Measurements from ENCODE around the gene PCBP2.

Gene PCBP2

DNA sequence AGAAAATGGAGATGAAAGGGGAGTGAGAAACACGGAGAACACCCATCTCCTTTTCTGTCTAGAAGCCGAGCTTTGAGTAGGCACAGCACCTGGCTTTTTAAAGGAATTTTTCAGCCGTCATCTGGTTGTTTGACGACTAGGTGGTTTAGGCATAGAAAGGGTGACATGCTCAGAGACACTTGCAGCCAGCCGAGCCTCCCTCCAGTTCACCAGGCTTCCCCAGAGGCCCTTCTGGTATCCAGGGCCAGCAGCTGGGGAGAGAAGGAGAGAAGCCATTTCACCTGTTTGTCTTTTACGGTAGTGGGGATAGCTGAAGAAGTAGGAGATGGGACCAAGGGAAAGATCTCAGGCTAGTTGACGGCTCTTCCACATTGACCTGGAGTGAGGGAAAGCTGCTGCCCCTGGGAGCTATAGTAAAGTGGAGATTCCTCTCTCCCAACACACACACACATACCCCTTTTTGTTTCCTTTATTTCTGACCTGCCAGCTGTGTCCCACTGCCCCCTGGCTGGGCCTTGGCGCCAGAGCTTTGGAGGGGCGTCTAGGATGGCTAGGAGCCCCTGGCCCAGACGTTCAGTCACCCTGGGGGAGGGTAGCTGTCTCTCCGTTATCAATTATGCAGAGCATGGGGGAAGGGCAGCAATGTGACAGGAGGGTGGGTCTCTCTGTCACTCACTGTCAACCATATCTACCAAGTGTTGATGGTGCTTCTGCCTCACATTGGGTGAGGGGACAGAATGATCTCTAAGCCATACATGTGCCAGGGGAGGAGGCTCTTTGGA, 41.9 kb downstream of the PCBP2 start:
- Mint-ChIP-seq H3K27me3 (no peaks in the 10 kb centered on the region), H3K27ac (ENCODE audit: low read depth) (peak overlapping the region; percentile 93), H3K36me3 (ENCODE audit: insufficient read depth) (peaks cover 17% of the 10 kb centered on the region), H3K4me1 (peaks cover 37% of the 10 kb centered on the region), H3K9me3 (no peaks in the 10 kb centered on the region), H3K4me3 (peak overlapping the region; percentile 82)
- ATAC-seq (replicated peaks; ENCODE audit: extremely low read depth, poor library complexity, severe bottlenecking), result peak; percentile 10
- no peak for DNase-seq (ENCODE audit: low spot score in 2 of 2)

DNA sequence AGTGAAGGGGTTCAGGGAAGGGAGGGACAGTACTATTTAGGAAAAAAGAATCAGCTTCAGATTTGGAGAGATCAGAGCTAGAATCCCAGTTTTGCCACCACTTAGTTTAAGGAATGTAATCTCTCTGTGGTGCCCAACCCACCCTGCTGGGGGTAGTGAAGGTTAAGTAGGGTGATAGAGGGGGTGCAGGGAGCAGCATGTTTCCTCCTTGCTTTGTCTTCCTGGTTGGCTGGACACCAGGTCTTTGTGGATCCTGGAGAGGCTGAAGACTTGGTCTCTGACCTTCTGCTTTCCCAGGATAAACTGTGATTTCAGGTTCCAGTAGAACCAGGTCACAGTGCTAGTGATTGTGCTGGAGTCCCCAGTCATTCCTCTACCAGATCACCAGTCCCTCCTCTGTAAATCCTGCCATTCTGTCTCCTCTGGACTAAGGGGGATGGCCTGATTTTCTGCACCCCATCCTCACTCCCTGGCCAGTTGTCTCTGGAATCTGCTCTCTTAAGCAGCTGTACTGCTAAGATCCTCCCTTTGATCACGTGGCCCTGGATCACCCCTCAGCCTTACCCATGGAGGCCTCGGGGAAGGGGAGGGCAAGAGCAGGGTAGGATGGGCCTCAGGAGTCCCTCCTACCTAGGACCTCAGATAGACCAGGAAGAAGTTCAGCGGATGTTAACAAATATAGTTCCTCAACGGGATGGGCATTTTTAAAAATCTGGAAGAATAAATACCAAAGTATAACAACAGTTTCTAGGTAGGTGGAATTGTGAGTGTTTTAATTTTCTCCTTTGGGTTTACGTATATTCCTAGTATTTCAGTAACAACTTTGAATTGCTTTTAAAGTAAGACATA, 44.2 kb downstream of the PCBP2 start:
- ATAC-seq (replicated peaks; ENCODE audit: extremely low read depth, poor library complexity, severe bottlenecking), result no peak
- Mint-ChIP-seq H3K4me3 (no peak overlapping the region), H3K36me3 (ENCODE audit: insufficient read depth) (peaks cover 23% of the 10 kb centered on the region), H3K9me3 (no peaks in the 10 kb centered on the region), H3K27ac (ENCODE audit: low read depth) (no peak overlapping the region), H3K4me1 (peaks cover 51% of the 10 kb centered on the region), H3K27me3 (no peaks in the 10 kb centered on the region)
- no peak for DNase-seq (ENCODE audit: low spot score in 2 of 2)

DNA sequence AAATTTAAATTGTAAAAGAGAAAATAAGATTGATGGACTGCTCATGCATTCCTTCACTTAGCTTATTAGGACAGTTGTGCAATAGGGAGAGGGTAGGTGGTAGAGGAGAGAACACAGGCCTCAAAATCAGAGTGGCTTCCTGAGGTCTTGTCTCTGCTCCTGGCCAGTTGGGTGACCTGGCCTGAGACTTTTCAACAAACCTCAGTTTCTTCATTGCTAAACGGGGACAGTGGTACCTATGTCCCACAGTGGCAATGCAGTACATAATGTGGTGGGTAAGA, 44.8 kb downstream of the PCBP2 start:
- H3K9me3 Mint-ChIP-seq, result no peaks in the 10 kb centered on the region

DNA sequence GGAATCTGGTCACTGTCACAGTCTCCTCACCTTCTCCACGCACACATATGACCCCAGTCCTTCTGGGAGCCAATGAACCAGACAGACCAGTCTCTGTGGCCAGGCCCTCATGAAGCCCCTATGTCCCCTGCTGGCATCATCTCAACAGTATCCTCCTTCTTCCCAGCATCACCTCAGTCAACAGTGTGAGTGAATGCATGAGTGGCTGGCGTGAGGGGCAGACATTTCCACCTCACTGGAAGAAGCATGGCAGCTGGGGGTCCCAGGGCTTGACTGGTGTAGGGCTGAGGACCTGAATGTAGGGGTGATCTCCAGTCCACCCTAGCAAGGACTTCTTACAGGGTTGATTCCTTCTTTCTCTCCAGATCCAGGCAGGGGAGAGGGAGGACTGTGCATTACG, 45.6 kb downstream of the PCBP2 start:
- Mint-ChIP-seq H3K4me1 (peaks cover 51% of the 10 kb centered on the region), H3K36me3 (ENCODE audit: insufficient read depth) (peaks cover 24% of the 10 kb centered on the region), H3K9me3 (no peaks in the 10 kb centered on the region), H3K4me3 (peak overlapping the region; percentile 91), H3K27ac (ENCODE audit: low read depth) (no peak overlapping the region), H3K27me3 (no peaks in the 10 kb centered on the region)
- no peak for ATAC-seq (replicated peaks; ENCODE audit: extremely low read depth, poor library complexity, severe bottlenecking)
- DNase-seq (ENCODE audit: low spot score in 2 of 2), result no peak

More for the DNA sequence above, 44.8 kb downstream of the PCBP2 start:
- DNase-seq (ENCODE audit: low spot score in 2 of 2) (no peak), ATAC-seq (replicated peaks; ENCODE audit: extremely low read depth, poor library complexity, severe bottlenecking) (no peak)
- Mint-ChIP-seq H3K36me3 (ENCODE audit: insufficient read depth) (peaks cover 24% of the 10 kb centered on the region), H3K27ac (ENCODE audit: low read depth) (no peak overlapping the region), H3K27me3 (no peaks in the 10 kb centered on the region), H3K4me1 (peaks cover 51% of the 10 kb centered on the region), H3K4me3 (no peak overlapping the region)

DNA sequence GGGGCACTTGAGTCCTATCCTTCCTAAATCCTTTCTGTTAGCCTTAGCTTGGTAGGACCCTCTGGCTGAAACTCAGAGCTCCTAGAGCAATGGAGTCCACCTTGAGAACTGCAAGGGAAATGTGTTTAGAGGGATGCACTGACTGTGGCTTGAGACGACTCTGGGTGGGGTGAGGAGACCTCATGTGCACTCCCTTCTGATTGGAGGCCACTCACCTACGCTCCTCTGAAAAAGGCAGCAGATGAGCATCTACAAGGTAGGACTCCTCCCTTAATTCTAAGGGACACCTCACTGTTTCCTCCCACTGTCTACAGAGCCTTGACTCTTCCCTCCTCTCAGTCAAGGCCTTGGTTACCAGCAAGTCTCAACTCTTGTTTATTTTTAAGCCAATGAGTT, 46.3 kb downstream of the PCBP2 start:
- H3K27me3 Mint-ChIP-seq, result no peaks in the 10 kb centered on the region
- H3K4me3 Mint-ChIP-seq, result peak overlapping the region; percentile 91
- ATAC-seq (replicated peaks; ENCODE audit: extremely low read depth, poor library complexity, severe bottlenecking) (no peak), DNase-seq (ENCODE audit: low spot score in 2 of 2) (no peak)
- H3K36me3 Mint-ChIP-seq (ENCODE audit: insufficient read depth), result peaks cover 22% of the 10 kb centered on the region
- no peaks in the 10 kb centered on the region for H3K9me3 Mint-ChIP-seq
- H3K27ac Mint-ChIP-seq (ENCODE audit: low read depth), result peak overlapping the region; percentile 94
- H3K4me1 Mint-ChIP-seq, result peaks cover 46% of the 10 kb centered on the region

DNA sequence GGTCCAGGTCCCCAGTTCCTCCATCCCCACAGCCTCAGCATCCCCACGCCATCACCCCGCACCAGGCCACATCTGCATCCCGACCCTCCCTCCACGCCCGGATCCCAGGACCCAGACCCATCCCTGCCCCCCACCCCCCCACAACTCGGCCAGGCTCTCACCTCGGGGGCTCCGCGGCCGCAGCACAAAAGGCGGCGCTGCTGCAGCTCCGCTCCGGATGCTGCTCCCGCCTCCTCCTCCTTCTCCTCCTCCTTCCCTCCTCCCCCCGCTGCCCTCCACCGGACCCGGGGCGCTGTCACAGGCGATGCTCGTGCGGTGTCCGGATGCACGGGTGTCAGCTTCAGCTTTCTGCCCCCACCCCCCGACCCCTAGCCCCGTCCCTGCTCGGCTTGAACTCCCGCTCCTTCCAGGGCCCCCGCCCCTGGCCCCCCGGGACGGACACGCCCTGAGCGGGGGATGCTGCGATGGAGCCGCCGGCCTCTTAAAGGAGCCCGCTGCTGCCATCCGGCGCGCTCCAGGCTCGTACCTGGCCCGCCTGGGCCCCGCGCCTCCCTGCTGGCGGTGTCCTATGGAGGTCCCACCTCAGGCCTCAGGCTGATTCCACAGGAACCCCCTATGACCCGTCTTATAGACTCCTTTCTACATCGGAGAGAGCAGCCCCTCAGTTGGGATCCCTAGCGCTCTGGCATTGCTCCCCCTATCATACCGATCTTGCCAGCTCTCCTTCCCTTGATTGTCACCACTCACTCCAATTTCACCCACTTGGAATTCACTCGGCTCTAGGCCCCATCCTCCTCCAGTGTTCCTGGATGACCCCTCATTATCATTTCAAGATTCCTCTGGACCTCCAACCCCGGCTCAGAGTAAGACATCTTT, 47.6 kb downstream of the PCBP2 start, which contains the start of gene MAP3K12:
Gene MAP3K12 (minus strand): TSS at position 193 of the 876 bp plus-strand sequence. CDS start 12,067 bp downstream, outside the sequence.
- Mint-ChIP-seq H3K4me1 (peaks cover 37% of the 10 kb centered on the region), H3K27me3 (no peaks in the 10 kb centered on the region), H3K36me3 (ENCODE audit: insufficient read depth) (peaks cover 14% of the 10 kb centered on the region), H3K9me3 (no peaks in the 10 kb centered on the region), H3K4me3 (peak within 1 kb of the TSS; percentile 91), H3K27ac (ENCODE audit: low read depth) (peak within 1 kb of the TSS; percentile 94)
- DNase-seq (ENCODE audit: low spot score in 2 of 2) (peak in 1 of 2 donors; percentile 36), ATAC-seq (replicated peaks; ENCODE audit: extremely low read depth, poor library complexity, severe bottlenecking) (no peak)

DNA sequence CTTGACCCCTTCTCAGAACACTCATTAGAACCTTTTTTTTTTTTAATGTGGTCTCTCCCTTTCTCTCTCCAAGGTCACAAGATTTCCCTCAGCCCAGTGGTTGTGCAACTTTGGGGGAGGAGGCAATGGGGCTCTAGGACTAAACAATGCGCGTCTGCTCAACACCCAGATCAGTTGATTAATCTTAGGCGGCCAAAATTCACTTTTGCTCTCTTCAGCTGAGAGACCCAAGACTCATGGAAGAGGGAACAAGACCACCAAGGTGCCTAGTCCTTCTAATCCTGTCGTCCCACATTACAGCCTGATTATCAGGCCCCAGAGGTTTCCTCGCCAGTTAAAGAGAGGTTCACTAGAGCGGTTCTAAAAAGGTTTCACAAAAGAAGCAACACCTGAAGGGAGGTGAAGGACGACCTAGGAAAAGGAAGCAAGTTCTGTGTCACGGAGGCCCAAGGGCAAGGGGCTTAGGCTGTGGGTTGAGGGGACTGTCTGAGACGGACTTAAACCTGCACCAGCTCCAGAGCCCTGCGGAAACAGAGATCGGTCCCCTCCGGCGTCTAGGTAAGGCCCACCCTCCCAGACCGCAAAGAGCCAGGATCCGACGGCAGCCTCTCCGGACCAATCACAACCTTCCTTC, 48.4 kb downstream of the PCBP2 start:
- peaks cover 43% of the 10 kb centered on the region for H3K4me1 Mint-ChIP-seq
- ATAC-seq (replicated peaks; ENCODE audit: extremely low read depth, poor library complexity, severe bottlenecking) (no peak), DNase-seq (ENCODE audit: low spot score in 2 of 2) (no peak)
- peak overlapping the region; percentile 94 for H3K27ac Mint-ChIP-seq (ENCODE audit: low read depth)
- no peaks in the 10 kb centered on the region for H3K27me3 Mint-ChIP-seq
- no peaks in the 10 kb centered on the region for H3K9me3 Mint-ChIP-seq
- H3K4me3 Mint-ChIP-seq, result peak overlapping the region; percentile 91
- peaks cover 14% of the 10 kb centered on the region for H3K36me3 Mint-ChIP-seq (ENCODE audit: insufficient read depth)

DNA sequence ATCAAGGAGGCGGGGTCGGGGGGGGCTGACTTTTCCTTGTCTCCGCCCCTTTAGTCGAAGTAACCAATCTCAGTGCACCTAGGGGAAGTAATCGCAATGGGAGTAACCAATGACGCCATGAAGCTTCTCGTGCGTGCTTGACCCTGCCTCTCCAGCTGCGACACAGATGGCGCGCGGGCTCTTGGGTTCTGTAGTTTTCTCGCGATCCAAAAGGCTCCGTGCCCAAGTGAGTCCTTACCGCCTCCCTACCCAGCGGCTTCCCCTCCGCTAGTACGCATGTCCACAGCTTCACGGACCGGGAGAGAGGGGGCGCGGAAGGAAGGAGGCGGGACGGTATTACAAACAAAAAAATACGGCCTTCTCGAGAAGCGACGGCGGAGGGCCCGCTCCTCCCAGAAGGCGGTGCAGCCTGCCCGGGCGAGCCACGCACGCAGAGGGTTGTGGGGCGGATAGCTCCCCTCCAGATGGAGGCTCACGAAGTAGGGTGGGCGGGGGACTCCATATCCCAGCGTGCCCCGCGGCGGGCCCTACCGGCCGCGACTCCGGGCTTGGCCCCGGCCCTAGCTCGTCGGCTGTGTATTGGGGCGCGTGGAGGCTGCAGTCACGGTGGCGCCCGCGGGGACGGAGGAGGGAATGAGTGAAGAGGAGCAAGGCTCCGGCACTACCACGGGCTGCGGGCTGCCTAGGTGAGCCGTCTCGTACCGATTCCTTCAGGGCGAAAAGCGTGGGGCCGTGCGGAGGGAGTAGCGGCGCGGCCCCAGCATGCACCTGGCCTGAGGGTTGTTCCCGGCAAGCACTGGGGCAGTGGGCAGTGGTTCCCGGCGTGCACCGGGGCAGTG, 49.1 kb downstream of the PCBP2 start, which contains the start of gene TARBP2:
Gene TARBP2 (plus strand): TSS at position 508 of the 839 bp plus-strand sequence. CDS start 126 bp downstream, at position 634.
- peak within 1 kb of the TSS; percentile 94 for H3K27ac Mint-ChIP-seq (ENCODE audit: low read depth)

DNA sequence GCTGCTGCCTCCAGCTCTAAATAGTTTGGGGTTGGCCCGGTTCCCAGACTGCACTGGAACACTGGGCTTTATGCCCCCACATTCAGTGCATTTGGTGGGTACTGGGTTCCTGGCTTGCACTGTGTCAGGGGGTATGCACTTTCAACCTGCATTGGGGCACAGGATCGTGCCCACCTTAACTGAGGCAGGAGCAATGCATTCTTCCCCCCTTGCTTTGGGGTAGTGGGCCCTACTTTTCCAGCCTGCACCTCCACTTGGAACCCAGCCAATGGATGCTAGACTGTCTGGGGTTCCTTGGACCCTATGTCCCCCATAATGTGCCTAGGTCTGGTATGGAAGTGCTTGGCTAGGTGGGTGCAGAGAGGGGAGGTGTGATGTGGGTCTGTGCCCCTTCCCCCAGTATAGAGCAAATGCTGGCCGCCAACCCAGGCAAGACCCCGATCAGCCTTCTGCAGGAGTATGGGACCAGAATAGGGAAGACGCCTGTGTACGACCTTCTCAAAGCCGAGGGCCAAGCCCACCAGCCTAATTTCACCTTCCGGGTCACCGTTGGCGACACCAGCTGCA, 49.8 kb downstream of the PCBP2 start:
- Mint-ChIP-seq H3K4me3 (peak overlapping the region; percentile 91), H3K4me1 (peaks cover 47% of the 10 kb centered on the region), H3K27me3 (no peaks in the 10 kb centered on the region), H3K36me3 (ENCODE audit: insufficient read depth) (peaks cover 20% of the 10 kb centered on the region), H3K9me3 (no peaks in the 10 kb centered on the region), H3K27ac (ENCODE audit: low read depth) (peak overlapping the region; percentile 94)
- DNase-seq (ENCODE audit: low spot score in 2 of 2), result no peak
- no peak for ATAC-seq (replicated peaks; ENCODE audit: extremely low read depth, poor library complexity, severe bottlenecking)

More for the DNA sequence above, 49.1 kb downstream of the PCBP2 start, which contains the start of gene TARBP2:
- Mint-ChIP-seq H3K36me3 (ENCODE audit: insufficient read depth) (peaks cover 19% of the 10 kb centered on the region), H3K9me3 (no peaks in the 10 kb centered on the region), H3K27me3 (no peaks in the 10 kb centered on the region), H3K4me1 (peaks cover 47% of the 10 kb centered on the region), H3K4me3 (peak within 1 kb of the TSS; percentile 91)
- ATAC-seq (replicated peaks; ENCODE audit: extremely low read depth, poor library complexity, severe bottlenecking) (peak; percentile 85), DNase-seq (ENCODE audit: low spot score in 2 of 2) (peak; percentile 88 to 99)

DNA sequence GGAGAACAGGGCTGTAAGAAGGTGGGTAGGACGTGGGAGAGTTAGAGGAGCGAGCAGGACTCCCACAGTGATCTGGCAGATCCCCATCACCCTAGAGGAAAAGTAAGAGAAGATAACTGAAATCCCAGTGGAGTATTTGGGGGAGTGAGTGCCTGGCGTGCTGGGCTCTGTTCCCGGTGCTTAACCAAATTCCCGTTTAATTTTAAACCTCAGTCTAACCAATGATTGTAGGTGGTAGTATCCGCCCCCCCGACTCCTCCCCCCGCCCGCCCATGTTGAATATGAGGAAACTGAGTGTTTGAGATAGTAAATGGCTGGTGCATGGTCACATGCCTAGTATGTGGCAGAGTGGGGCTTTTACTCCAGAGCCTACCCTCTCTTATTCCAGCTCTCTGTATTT, 50.4 kb downstream of the PCBP2 start:
- Mint-ChIP-seq H3K27ac (ENCODE audit: low read depth) (no peak overlapping the region), H3K4me1 (peaks cover 45% of the 10 kb centered on the region), H3K36me3 (ENCODE audit: insufficient read depth) (peaks cover 22% of the 10 kb centered on the region), H3K4me3 (peak overlapping the region; percentile 91), H3K9me3 (no peaks in the 10 kb centered on the region), H3K27me3 (no peaks in the 10 kb centered on the region)
- ATAC-seq (replicated peaks; ENCODE audit: extremely low read depth, poor library complexity, severe bottlenecking) (no peak), DNase-seq (ENCODE audit: low spot score in 2 of 2) (no peak)
